Activated T-cell treated with anti-CD3 and anti-CD28 coated beads for 48 hours (primary cell): ENCODE results near the gene GPATCH4.
A peak's percentile ranks its signal among the peaks of the same experiment; 100 is the strongest.
"Not testable (repeated sequence)": the region's sequence is repeated elsewhere in the genome, so short reads cannot be mapped to it uniquely, and the experiment has no call there.

Experiments used
- DNase-seq: peaks from one replicate; pipeline ENCODE4 v3.0.0-alpha.2; 2020; ENCODE audit warnings: low read depth

Gene GPATCH4

GRCh38 chr1:156595016-156595415 is 6.3 kb downstream of the GPATCH4 start:
- no peak for DNase-seq

- DNase-seq: no peak
These were observed 7.1 kb downstream of the GPATCH4 start for GRCh38 chr1:156594190-156594589.

- no peak for DNase-seq
These were observed 7.7 kb downstream of the GPATCH4 start for GRCh38 chr1:156593661-156593989.

- DNase-seq: no peak
These were observed 8.2 kb downstream of the GPATCH4 start for GRCh38 chr1:156592910-156593660.

- DNase-seq: no peak
These were observed 8.9 kb downstream of the GPATCH4 start for GRCh38 chr1:156592158-156592909.

GRCh38 chr1:156591432-156592157 is 9.7 kb downstream of the GPATCH4 start, which contains the start of gene NAXE:
NAXE (plus strand) TSS chr1:156591776; CDS start chr1:156591805, 29 bp downstream.
- DNase-seq: peak; percentile 70

- no peak for DNase-seq
These were observed 10.2 kb downstream of the GPATCH4 start for GRCh38 chr1:156591181-156591431.

GRCh38 chr1:156590326-156591180 is 10.7 kb downstream of the GPATCH4 start:
- no peak for DNase-seq

GRCh38 chr1:156589546-156589945 is 11.7 kb downstream of the GPATCH4 start:
- no peak for DNase-seq

GRCh38 chr1:156587927-156588326 is 13.4 kb downstream of the GPATCH4 start:
- DNase-seq: not testable (repeated sequence)

GRCh38 chr1:156586892-156587477 is 14.3 kb downstream of the GPATCH4 start:
- DNase-seq: no peak

GRCh38 chr1:156586323-156586722 is 15.0 kb downstream of the GPATCH4 start:
- DNase-seq: no peak

- DNase-seq: no peak
These were observed 16.5 kb downstream of the GPATCH4 start for GRCh38 chr1:156584813-156585212.

- DNase-seq: peak; percentile 61
These were observed 17.3 kb downstream of the GPATCH4 start for GRCh38 chr1:156583821-156584622.

GRCh38 chr1:156582388-156583017 is 18.8 kb downstream of the GPATCH4 start:
- no peak for DNase-seq

GRCh38 chr1:156581661-156582387 is 19.5 kb downstream of the GPATCH4 start:
- peak; percentile 40 for DNase-seq

- no peak for DNase-seq
These were observed 21.8 kb downstream of the GPATCH4 start, which contains the start of gene TTC24 for GRCh38 chr1:156579472-156579871. TTC24 (plus strand) TSS chr1:156579723; CDS start chr1:156581365, 1,642 bp downstream.

GRCh38 chr1:156578055-156578454 is 23.2 kb downstream of the GPATCH4 start:
- no peak for DNase-seq

GRCh38 chr1:156577550-156577949 is 23.7 kb downstream of the GPATCH4 start:
- no peak for DNase-seq
